DMS53 (cell line): Measurements from ENCODE around the gene SLC34A1.
"Not testable (repeated sequence)": the region's sequence is repeated elsewhere in the genome, so short reads cannot be mapped to it uniquely, and the experiment has no call there.

Experiments used
- DNase-seq: peaks from one replicate; lab custom pipeline; 2025; lab: John Stamatoyannopoulos, UW

The SLC34A1 gene

GRCh38 chr5:177368869-177369644 is 15.2 kb upstream of the SLC34A1 start:
- peak; percentile 61 for DNase-seq

DNA sequence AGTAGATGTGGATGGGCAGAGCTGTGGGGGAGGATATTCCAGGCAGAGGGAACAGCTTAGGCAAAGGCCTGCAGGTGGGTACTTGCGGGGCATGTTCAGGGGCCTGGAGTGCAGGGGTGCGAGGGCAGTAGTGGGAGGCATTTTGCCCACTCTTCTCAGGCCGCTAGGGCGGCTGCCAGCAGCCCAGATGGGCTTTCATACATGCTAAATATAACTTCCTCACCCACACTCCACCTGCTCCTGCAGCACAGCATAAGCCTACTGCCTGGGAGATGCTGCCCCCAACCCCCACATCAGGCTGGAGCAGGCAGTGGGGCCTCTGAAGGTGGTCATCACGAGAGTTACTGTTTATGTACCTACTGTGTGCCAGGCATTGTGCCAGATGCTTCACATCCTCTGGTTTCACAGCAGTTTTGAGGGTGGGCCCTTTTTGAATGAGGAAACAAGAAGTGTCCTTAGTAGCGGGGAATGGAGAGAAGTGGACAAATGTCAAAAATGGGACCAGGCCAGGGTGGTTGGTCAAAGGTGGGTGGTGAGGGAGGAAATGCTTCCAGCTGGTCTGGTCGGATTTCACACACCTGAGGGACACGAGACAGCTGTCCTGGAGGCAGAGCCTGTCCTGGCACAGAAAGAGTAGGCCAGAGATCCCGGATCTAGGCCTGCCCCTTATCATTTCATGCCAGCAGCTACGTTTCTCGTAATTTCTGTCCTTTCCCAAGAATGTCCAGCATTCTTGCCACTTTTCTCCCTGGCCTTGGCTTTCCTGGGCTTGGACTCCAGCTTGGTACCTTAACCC is 14.4 kb upstream of the SLC34A1 start:
- DNase-seq, result no peak

DNA sequence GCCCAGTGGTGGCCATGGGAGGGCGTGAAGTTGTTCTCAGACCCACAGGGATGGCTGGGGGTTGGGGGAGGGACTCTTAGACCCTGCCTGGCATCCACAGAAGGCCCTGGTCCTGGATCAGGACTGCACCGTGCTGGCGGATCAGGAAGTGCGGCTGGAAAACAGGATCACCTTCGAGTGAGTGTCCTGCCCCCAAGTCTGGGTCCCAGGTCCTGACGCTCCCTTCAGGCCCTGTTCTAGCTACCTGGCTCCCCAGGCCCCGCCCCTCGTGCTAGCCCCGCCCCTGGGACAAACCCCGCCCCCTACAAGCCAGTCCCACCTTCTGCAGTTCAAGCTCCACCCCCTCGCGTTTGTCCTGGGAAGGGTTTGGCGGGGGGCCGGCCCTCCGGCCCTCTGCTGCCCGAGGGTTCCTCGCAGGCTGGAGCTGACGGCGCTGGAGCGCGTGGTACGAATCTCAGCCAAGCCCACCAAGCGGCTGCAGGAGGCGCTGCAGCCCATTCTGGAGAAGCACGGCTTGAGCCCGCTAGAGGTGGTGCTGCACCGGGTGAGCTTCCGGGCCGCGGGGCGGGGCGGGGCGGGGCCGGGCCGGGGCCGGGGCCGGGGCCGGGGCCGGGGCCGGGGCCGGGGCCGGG is 13.6 kb upstream of the SLC34A1 start:
- peak; percentile 96 for DNase-seq

GRCh38 chr5:177371120-177372033 is 12.9 kb upstream of the SLC34A1 start:
- peak; percentile 56 for DNase-seq

- DNase-seq, result no peak
Observed at GRCh38 chr5:177372034-177372896, 12.0 kb upstream of the SLC34A1 start.

GRCh38 chr5:177372910-177373309 is 11.3 kb upstream of the SLC34A1 start:
- DNase-seq, result no peak

- no peak for DNase-seq
Observed at GRCh38 chr5:177373806-177374205, 10.4 kb upstream of the SLC34A1 start.

DNA sequence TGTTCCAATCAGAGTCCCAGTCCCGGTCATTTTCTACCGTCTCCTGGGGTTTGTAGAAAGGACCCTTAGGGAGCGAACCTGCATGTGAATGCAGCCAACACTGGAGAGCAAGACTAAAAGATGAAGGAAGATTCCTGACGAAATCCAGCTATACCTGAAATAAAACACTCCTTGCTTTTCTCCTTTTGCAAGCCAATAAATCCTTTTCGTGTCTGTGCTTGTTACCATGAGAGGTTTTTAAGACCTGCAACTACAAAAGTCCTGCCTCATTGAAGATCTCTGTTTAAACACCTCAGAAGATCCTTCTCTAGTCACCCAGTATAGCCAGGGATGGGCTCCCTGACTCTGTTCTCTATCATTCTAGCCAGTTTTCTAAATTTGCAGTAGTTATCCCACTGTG is 10.0 kb upstream of the SLC34A1 start:
- DNase-seq, result no peak

DNA sequence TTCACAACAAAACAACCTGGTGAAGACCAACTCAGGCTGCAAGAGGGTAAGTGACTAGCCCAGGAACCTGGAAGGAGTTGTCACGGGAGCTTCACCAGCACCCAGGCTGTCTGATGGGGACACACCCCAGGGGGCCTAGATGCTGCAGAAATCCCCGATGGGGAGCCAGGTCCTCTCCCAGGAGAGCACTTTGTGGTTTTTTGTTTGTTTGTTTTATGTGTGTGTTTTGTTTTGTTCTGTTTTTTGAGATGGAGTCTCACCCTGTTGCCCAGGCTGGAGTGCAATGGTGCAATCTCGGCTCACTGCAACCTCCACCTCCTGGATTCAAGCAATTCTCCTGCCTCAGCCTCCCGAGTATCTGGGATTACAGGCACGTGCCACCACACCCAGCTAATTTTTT is 8.7 kb upstream of the SLC34A1 start:
- DNase-seq, result not testable (repeated sequence)

DNA sequence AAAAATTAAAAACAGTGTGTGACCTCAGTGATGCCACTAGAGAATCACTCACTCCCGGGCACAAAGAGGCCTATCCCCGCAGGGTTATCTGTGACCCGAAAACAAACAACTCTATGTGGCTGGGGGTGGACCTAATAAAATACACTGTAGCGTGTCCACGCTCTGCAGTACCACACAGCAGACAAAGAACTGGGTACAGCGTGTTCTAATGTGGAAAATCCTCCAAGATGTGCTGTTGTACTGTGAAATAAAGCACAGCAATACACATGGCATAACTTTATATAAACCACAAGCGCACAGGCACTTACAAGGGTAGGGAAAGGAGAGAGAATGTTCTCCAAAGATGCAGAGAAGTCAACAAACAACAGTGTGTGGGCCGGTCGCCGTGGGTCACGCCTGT is 8.1 kb upstream of the SLC34A1 start:
- no peak for DNase-seq

DNA sequence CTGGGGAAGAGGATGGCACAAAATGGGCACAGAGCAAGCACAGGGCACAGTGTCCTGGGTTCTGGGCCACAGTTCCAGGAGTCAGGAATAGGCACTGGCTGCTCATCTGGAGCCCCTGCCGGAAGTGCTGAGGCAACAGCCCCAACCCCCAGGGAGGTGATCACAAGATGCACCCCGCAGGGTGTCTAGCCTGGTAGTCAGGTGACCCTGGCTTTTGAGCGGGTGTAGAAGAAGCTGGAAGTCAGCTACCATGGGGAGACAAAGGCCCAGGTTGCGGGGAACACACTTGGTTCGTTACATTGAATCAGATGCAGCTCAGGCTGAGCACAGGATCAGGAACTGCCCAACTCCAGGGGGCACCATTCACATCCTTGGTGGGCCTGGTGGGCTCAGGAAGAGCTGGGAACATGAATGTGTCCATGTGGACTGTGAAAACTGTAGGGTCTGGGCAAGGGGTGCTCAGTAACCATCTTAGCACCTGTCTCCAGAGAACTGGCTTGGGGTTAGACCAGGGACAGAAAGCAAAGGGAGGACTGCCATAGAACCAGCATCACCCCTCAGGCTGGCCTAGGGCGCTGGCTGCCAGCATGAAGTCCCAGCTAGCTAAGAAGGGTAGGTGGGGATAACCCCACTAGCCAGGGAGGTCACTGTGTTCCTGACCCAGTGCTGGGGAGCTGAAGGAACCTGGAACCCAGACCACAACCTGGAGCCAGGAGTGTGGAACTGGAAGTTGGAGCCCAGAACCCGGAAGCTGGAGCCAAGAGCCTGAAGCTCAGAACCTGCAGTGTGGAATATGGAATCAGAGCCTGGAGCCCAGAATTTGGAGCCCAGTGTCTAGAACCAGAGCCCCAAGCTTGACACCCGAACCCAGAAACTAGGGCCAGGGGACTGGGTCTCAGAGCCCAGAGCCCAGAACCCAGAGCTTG is 6.1 kb upstream of the SLC34A1 start:
- DNase-seq, result no peak

- peak; percentile 97 for DNase-seq
Observed at GRCh38 chr5:177378884-177379883, 5.0 kb upstream of the SLC34A1 start.

GRCh38 chr5:177380805-177381126 is 3.5 kb upstream of the SLC34A1 start:
- no peak for DNase-seq

GRCh38 chr5:177382423-177383029 is 1.7 kb upstream of the SLC34A1 start:
- DNase-seq, result peak; percentile 30

DNA sequence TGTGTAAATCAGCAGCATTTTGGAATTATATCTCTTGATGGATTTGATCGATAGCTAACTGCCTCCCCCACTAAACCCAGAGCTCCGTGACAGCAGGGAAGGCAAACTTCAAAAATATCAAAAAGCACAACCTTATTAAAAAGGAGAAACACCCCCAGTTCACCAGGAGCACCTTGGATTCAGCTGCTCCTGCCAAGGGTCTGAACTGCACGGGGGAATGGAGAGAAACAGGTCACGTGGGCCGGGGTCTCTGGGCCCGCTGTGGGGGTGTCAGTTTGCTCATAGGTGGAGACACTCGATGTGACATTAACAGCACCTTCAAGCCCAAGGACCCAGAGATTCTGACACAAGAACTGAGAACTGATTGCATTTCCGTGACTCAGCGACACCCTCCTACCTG is 1.1 kb upstream of the SLC34A1 start:
- DNase-seq, result no peak

GRCh38 chr5:177385720-177386119 is 1.5 kb downstream of the SLC34A1 start:
- no peak for DNase-seq

GRCh38 chr5:177386542-177386941 is 2.3 kb downstream of the SLC34A1 start:
- DNase-seq, result no peak

DNA sequence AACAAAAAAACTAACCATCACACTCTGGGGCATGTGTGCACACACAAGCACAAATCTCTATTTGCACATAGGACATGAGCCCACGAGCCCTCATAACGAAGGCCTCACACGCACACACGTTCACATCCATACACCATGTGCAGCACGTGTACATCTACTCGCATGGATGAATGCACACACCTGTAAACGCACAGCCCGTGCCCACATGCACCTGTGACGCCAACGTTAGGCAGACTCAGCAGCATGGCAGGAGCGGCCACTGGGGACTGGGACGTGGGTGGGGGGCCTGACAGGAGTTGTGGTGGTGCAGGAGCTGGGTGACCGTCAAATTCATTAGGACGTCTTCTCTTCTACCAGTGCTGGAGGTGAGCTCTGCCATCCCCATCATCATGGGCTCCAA is 3.2 kb downstream of the SLC34A1 start:
- no peak for DNase-seq
